ENCODE data around the gene TFF3.

Gene TFF3

GRCh38 chr21:42346866-42347600 lies 31.8 kb upstream of the TFF3 start:
- DNase-seq (ENCODE audit: low read depth in 2 of 2): no peak
- no peak overlapping the region for H3K4me3 ChIP-seq (replicated peaks in 1 of 2; ENCODE audit: low read depth in 2 of 2, low read length in 2 of 2)
- TF ChIP-seq CTCF (IDR thresholded peaks at IDR 0.05; ENCODE audit: low read depth, low read length): no peak

- DNase-seq (ENCODE audit: low read depth in 2 of 2): no peak
- no peak for TF ChIP-seq CTCF (IDR thresholded peaks at IDR 0.05; ENCODE audit: low read depth, low read length)
- H3K4me3 ChIP-seq (replicated peaks in 1 of 2; ENCODE audit: low read depth in 2 of 2, low read length in 2 of 2): no peak overlapping the region
Measured at GRCh38 chr21:42346441-42346840, 31.2 kb upstream of the TFF3 start.

- no peak for TF ChIP-seq CTCF (IDR thresholded peaks at IDR 0.05; ENCODE audit: low read depth, low read length)
- no peak overlapping the region for H3K4me3 ChIP-seq (replicated peaks in 1 of 2; ENCODE audit: low read depth in 2 of 2, low read length in 2 of 2)
- no peak for DNase-seq (ENCODE audit: low read depth in 2 of 2)
Measured at GRCh38 chr21:42344631-42345030, 29.4 kb upstream of the TFF3 start.

GRCh38 chr21:42343963-42344510 lies 28.8 kb upstream of the TFF3 start:
- TF ChIP-seq CTCF (IDR thresholded peaks at IDR 0.05; ENCODE audit: low read depth, low read length): no peak
- DNase-seq (ENCODE audit: low read depth in 2 of 2): no peak
- no peak overlapping the region for H3K4me3 ChIP-seq (replicated peaks in 1 of 2; ENCODE audit: low read depth in 2 of 2, low read length in 2 of 2)

GRCh38 chr21:42343556-42343955 lies 28.3 kb upstream of the TFF3 start:
- DNase-seq (ENCODE audit: low read depth in 2 of 2): no peak
- TF ChIP-seq CTCF (IDR thresholded peaks at IDR 0.05; ENCODE audit: low read depth, low read length): no peak
- H3K4me3 ChIP-seq (replicated peaks in 1 of 2; ENCODE audit: low read depth in 2 of 2, low read length in 2 of 2): no peak overlapping the region

- no peak for DNase-seq (ENCODE audit: low read depth in 2 of 2)
- no peak for TF ChIP-seq CTCF (IDR thresholded peaks at IDR 0.05; ENCODE audit: low read depth, low read length)
- no peak overlapping the region for H3K4me3 ChIP-seq (replicated peaks in 1 of 2; ENCODE audit: low read depth in 2 of 2, low read length in 2 of 2)
Measured at GRCh38 chr21:42343101-42343500, 27.9 kb upstream of the TFF3 start.
